ENCODE data around the gene ERH.

Gene ERH

DNA sequence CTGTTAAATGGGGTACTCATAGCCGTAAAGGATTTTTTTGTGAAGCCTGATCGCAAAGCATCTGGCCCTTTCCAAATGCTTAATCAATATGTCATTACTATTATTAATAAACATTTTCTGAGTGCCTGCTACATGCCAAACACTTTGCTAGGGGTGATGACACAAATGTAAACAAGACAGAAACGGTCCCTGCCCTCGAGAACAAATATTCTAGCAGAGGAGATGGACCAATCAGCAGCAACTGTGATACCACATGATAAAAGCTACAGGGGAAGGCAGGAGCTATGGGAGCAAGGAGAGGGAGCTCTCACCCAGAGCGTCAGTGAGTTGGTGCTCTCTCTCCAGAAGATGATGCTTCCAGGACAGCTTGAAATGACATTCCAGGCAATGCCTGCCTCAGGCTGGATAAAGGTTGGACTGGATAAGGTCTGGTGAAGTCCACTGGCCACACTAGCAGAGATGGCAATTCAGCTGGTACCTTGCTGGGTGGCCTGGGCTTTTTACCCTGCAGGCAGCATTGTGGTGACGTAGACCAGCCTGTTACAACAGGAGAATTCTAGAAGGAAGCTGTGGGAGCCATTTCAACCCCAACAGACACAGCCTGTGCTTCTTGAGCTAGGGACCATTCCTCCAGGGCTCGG lies 41.1 kb downstream of the ERH start:
- DNase-seq (ENCODE audit: low spot score): no peak

DNA sequence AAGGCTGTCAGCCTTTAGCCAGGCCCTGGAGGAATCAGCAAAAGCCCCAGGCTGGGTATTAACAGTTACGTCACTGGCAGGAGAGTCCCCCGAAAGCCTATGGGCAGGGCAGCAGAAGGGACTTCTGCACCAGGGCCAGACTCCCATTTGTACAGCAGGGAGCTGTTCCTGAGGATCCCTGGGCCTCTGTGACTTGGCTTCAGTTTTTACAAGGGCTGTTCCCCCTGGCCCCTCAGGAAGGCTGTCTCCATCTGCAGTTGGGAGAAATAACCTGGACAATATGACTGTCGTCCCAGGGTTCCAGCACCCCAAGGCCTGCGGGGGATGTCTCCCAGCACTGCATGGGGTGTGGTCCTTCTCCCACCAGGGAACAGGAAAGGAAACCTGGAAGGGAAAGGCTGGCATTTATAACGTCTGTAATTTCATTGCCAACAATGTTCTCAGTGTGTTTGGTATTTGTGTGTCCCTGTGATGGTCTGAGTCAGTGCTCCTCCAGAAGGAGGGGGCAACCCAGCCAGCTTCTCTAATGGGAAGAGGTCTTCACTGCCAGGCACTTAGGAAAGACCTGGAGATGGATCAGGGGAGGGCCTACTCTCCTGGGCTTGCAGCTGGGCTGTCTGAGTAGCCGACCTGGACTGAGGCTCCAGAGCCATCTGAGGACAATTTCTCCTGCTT lies 42.4 kb downstream of the ERH start:
- no peak for DNase-seq (ENCODE audit: low spot score)

DNA sequence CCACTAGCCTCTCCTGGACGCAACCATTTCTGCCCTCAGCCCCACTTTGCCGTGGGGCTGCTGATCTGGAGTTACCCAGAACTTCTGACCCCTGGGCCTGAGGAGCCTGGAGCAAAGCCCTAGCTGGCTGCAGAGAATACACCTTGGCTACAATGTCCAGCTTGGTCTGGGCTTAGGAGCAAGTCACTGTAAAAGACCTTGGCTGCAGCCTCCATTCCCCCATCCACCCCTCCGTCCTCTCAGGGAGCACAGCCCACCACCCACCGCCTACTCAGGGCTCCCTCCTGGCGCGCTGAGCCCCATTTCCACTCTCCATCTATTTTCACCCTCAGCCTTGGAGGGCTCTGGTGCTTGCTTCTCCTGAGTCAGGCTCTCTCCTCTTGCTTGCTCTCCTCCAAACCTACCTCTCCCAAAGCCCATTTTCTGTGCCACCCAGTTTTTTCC lies 42.9 kb downstream of the ERH start:
- DNase-seq (ENCODE audit: low spot score): no peak

DNA sequence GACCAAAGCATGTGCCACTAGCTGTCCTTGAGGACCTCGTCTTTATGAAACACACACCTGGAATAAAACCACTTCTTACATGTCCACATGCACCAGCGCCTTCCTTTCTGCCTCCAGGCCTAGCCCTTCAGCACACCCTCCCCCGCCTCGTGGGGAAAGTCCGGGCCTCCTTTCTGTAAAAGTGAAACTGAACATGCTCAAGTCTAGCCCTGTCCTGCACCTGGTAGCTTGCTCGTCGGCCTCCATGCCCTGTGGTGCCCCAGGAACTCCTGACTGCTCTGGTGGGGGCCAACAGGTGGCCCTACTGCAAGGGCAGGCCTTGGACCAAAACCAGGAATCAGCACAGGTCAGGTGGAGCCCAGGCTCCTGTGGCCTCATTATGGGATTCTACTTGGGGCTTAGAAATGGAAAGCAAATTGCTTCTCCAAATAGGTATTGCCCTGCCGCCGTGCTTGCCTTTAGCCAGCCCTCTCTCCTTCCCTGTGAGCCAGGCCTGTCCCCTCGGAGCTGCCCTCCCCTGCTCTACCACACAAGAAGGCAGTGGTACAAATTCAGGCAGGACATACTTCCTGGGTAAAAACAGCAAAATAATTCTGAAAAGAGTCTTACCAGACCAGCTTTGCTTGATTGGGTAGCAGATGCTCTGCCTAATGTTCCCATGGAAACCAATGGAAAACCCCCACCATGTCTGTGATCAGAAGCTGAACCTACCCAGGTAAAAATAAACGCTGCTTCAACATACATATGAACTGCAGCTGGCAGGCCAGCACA lies 43.5 kb downstream of the ERH start:
- DNase-seq (ENCODE audit: low spot score): no peak

DNA sequence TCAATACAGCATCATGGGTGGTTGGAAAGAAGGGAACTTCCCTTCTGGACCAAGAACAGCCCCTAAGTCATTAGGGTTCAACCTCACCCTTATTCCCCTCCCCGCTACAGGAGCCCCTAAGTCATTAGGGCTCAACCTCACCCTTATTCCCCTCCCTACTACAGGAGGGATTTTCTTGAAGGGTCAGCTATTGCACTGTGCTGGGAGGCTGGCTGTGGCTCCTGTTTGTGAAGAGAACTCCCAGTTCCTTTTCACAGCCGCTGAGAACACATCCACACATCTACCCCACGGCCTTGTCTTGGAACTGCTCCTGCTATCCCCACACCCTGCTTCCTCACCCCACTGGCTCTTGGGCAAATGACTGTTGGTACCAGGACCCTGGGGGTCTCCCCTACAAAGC lies 44.9 kb downstream of the ERH start:
- no peak for DNase-seq (ENCODE audit: low spot score)

DNA sequence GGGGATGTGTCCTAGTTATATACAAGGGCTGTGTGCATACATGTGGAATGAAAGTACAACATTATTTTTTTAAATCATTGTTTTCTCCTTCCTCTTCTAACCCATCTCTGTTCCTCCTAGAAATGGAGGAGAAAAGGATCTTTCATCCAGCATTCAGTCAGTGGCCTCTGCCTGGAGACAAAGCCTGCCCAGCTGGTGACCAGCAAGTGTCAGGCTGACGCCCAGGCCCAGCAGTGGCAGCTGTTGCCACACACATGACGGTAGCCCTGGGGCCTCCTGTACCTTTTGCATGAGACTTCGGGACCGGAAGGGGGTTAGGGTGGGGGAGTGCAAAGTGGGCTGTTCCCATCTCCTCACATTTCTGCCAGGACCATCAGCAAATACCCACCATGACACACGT lies 46.2 kb downstream of the ERH start:
- no peak for DNase-seq (ENCODE audit: low spot score)

DNA sequence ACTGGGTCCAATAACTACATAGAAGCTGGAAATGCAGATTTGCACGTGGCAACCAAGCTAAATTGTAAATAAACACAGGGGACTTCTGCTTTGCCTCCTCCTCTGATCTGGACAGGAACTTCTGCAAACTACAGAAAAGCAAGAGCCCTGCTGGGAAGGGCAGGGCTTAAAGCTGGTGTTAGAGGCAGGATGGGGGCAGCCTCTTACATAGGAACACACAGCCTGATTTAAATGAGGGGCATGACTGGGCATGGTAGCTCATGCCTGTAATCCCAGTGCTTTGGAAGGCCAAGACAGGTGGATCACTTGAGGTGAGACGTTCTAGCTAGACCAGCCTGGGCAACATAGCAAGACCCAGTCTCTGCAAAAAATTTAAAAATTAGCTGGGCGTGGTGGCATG lies 46.7 kb downstream of the ERH start:
- DNase-seq (ENCODE audit: low spot score): no peak

DNA sequence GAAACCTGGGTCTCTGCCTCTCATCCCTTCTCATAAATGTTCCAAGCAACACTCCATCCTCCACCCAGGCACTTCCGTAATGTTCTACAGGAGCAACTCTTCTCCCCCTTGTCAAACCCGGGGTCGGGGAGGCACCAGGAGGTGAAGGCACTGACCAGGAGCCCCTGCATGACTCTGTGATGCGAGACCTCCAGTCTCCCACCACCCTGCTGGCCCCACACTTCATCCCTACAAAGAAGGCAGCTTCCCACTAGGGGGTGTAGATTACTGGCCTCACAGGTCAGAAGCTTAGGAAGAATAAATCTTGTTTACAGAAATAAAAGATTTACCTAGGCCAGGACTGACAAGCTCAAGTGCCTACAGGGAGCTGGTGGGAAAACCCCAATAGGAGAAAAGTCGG lies 47.2 kb downstream of the ERH start:
- DNase-seq (ENCODE audit: low spot score): no peak

DNA sequence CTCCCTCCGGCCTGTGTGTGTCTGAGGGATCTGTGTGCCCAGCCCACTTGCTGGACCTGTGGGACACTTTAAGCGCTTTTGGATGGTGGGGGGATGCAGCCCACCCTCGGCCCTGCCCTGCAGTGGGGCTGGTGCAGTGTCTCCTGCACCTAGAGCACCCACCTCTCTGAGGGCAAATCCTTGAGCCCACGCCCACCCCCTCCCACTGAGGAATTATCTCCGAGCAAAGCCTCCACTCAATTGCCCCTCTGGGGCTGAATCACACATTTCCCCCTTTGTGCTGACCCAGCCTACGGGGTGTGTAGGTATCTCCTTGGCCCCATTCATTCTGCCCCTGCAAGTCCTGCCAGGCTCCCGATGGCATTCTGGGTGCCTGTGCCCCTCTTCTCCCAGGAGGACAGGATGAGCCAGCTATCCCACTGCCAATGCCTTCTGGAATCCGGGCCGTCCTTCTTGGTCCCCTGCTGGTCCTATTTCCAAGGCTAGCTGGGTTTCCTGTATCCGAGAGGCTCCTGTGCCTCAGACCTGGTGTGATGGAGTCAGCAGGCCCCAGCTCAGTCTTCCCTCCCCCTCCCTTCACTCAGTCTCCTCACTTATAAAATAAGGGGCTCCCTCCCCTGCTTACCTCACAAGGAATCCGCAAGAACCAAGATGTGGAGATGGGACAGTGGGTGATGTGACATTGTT lies 48.9 kb downstream of the ERH start:
- DNase-seq (ENCODE audit: low spot score): no peak

DNA sequence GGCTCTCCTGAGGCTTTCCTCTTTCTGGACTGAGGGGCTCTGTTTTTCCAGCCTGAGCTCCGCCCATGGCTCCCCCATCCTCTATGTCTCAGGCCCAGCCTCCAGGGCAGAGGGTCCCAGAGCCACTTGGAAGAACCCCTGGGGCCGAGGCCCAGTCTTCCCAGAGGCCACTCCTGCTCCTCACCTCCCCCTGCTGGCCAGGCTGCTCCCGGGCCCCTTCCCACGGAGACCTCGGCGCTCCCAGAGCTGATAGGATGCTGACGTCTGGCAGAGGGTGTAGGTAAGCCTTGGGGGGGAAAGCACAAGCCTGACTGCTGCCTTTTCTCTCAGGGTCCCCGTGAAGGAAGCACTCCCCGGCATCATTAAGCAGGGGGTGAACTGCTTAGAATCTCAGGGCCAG lies 51.4 kb downstream of the ERH start:
- peak; percentile 36 for DNase-seq (ENCODE audit: low spot score)

DNA sequence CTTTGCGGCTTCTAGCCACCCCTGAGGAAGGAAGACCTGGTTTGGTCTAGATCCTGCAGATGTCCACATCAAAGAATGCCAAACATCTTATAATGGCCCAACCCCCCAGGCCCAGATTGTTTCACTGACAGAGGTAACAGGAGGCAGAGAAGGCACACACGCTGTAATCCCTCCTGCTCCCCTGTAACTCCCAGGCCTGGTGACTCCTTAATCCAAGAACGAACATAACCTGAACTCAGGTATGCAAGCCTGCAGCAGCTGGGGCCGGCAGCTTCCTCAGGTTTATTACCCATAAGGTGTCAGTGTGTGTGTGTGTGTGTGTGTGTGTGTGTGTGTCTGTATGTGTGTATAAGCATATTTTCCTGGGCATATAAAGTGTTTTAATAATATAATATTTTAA lies 52.7 kb downstream of the ERH start:
- DNase-seq (ENCODE audit: low spot score): no peak

DNA sequence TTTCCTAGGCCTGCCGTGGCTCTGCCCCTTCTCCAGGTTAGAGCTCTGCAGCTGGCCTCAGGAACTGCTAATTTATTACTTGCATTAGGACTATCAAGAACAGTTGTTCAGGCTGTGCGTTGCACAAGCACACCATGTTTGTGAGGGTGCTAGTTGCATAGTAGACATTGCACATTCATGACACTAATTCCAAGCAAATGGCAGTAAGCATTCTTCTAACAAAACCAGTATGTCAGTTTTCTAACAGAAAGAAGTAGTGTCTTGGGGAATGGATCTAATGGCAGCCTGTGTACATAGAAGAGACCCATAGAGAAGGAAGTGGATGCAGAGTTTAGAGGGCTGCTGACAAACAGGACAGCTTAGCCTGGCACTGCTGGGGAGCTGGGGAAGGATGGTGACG lies 53.9 kb downstream of the ERH start:
- DNase-seq (ENCODE audit: low spot score): no peak

DNA sequence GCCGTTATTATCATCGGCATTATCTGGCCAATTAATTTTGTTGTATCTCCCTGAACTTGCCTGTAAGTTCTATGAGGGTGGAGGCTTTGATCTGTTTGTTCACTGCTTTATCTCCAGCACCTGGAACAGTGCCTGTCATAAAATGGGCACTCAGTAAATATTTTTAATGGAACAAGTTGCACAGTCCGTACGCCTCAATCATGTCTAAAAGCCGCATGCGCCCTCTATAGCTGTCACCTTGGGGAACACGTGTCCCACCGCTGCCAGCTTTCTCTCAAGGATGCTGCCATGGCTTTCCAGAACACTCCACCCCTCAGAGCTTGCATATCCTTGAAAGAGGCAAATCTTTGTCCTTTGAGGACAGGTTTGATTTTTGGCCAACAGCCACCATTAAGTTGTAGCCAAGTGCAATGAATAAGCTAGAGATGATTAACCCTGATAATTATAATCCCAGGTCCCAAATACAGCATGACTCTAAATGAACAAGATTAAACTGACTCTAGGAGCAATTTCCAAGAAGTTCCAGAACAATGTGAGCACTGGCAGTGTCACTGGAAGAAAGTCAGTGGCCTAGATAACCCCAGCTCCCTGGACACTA lies 55.1 kb downstream of the ERH start:
- DNase-seq (ENCODE audit: low spot score): no peak

DNA sequence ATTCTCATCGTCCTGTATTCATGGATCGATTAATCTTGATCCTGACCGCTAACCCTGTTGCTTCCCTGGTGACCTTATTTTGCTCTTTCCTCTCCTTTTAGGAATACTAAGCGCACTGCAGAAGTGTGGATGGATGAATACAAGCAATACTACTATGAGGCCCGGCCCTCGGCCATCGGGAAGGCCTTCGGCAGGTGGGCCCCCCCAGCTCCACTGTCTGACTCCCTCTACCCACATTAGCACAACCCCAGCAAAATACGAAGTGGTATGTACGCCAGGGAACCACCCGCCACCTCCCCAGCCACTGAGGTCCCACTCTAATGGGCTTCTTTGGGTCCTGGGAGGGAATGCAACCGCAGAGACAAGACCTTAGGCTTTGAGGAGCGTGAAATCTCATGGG lies 58.7 kb downstream of the ERH start:
- no peak for DNase-seq (ENCODE audit: low spot score)

DNA sequence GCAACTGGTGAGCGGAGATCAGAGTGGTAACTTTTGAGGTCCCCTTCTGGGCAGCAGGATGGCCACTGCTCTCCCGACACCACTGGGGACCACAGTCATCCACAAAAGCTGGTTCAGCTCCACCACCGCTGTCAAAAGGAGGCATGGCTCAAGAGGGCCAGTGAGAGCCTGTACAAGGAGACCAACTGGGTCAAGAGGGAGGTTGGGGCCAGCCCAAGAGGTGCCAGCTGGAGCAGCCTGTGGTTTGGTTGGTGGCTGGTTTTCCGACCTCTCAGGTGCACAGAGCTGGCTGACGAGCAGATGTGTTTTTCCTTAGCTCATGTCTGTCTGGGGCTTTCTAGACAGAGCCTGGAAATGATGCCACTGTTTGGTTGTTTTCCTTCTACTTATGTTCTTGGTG lies 60.1 kb downstream of the ERH start:
- no peak for DNase-seq (ENCODE audit: low spot score)

DNA sequence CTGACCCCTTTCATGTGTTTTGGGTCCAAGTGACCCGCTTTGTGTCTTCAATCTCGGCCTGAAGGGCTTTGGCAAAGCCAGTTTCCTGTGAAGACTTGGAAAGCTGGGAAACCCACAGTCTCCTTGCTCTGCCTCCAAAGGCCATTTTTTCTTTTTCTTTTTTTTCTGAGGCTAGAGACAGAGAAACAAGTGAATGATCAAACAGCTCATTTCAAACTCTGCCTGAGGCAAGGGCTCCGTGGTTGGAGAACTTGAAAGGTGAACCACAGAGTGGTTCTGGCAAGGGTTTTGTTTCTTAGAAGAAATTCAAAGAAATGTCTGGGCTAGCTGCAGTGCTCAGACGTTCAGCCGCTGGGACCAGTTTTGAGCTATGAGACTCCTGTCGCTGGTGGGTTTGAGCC lies 62.7 kb downstream of the ERH start:
- DNase-seq (ENCODE audit: low spot score): no peak

DNA sequence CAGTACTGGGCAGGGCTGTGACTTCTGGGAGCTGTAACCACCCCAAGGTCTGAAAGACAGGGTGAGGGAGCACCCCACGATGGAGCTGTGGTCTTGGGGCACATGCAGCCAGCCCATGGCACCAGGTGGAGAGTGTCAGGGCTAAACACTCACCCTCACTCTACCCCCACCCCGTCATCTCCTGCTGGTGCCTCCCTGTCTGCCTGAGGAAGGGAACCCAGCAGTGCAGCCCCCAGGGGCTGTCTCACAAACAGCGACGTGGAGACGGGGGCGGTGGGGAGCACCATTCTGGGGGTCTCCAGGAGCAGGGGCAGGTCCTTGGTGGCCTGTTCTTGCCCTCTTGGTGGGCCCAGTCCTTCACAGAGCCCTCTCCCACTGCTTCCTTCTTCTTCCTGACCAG lies 63.5 kb downstream of the ERH start:
- no peak for DNase-seq (ENCODE audit: low spot score)

DNA sequence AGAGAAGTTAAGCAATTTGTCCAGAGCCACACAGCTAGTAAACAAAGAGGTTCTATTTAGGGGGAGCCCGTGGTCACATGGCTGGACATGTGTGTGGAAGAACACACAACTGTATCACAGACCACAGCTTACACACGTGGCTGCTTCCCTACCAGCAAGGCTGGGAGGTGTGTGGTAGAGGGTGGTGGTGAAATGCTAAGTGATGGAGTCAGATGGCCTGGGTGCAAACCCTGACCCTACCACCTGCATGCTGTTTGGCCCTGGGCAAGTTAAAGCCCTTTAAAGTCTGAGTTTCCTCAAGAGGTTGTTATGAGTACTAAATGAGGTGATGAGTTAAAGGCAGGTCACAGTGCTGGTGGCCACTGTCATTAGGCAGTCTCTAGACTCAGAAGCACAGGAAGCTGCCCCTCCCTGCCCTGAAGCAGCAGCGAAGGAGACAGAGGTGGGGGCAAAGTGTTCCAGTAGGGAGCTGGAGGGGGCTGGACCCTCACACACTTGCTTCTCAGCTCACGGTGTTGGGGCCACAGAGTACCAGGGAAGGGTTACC lies 64.2 kb downstream of the ERH start:
- no peak for DNase-seq (ENCODE audit: low spot score)

DNA sequence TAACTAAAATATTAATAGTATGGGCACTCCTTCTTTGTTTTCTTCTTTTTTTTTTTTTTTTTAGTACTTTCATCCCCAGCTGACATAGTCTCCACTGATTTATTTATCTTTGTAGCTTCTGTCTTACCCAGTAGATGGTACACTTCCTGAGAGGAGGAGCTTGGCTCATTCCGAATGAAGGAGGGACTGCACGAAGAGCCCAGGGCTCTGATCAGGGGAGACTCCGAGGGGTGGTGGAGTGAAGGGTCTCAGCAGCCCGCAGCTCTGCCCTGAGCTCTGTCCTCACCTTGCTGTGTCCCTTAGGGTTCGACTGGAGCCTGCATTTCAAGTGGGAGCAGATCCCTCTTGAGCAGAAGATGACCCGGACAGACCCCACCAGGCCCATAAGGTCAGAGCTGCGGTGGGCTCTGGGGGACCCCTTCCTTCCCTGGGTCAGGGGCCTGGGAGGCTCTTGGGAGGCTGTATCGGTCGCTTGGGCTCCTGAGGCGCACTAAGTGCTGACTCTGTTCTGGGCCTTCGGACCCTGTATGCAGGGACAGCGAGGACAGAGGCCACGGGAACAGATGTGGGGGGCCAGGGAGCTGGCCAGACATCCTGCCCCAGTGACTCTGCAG lies 65.2 kb downstream of the ERH start:
- no peak for DNase-seq (ENCODE audit: low spot score)

DNA sequence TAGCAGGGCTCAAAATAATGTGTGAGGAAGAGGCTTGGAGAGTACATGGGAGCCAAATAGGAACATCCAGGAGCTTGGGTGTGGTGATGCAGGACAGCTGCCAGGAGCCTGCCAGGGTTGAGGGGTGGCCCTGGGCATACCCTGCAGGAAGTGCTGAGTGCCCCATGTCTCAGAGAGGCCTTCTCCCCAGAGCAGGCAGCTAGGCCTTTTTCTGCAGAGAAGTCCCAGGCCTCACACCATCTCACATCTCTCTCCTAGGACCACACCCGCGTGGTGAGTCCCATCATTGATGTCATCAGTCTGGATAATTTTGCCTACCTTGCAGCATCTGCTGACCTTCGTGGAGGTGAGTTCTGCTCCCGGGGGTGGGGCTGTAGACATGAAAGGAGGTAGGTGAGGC lies 66.9 kb downstream of the ERH start:
- no peak for DNase-seq (ENCODE audit: low spot score)

All from SK-N-DZ (cell line).